Activated CD4-positive, alpha-beta T cell treated with anti-CD3 and anti-CD28 coated beads for 36 hours (primary cell): Measurements from ENCODE around the gene SSBP3. TPM values are rescaled to one million over a fixed set of nuclear protein-coding genes. Genes with fewer than 3 reads are reported as not detected.
A peak's percentile ranks its signal among the peaks of the same experiment; 100 is the strongest.

Source experiments
- ATAC-seq: fragments of 200-7000 bp; cut with Tn5 transposase; one replicate; pipeline ENCODE4 v1.10.0; 2021; ENCODE audit warnings: mild to moderate bottlenecking, moderate library complexity
- CTCF ChIA-PET: fragments of 350-600 bp; sonication (Branson Sonifier 250); formaldehyde crosslinking; loops from one replicate; lab custom pipeline; 2021; ENCODE audit warnings: antibody characterized with exemption; lab: Charles Lee
- POLR2A ChIA-PET: fragments of 350-600 bp; sonication (Branson Sonifier 250); formaldehyde crosslinking; loops from one replicate; lab custom pipeline; 2021; ENCODE audit warnings: antibody characterized with exemption, inconsistent platforms; lab: Charles Lee
- DNase-seq: peaks from one replicate; pipeline ENCODE4 v3.0.0-alpha.2; 2020
- H3K27ac Mint-ChIP-seq: one replicate; pipeline ENCODE4 v1.8.0; 2021; ENCODE audit warnings: mixed read lengths
- H3K27me3 Mint-ChIP-seq: one replicate; pipeline ENCODE4 v1.8.0; 2021; ENCODE audit warnings: mixed read lengths
- H3K36me3 Mint-ChIP-seq: one replicate; pipeline ENCODE4 v1.8.0; 2021; ENCODE audit warnings: low read depth, mixed read lengths
- H3K4me1 Mint-ChIP-seq: one replicate; pipeline ENCODE4 v1.8.0; 2021; ENCODE audit warnings: mixed read lengths
- H3K4me3 Mint-ChIP-seq: one replicate; pipeline ENCODE4 v1.8.0; 2021; ENCODE audit warnings: mild to moderate bottlenecking, moderate library complexity, mixed read lengths
- H3K9me3 Mint-ChIP-seq: one replicate; pipeline ENCODE4 v1.8.0; 2021; ENCODE audit warnings: low read depth, mixed read lengths
- intact Hi-C, 2 experiments: fragments of 100-400 bp; cut with DNase I in 1 of 2; cut with micrococcal nuclease in 1 of 2; formaldehyde crosslinking; loops; one replicate each; pipeline versions ENCODE4 v1.14.2 to v1.15.1; 2022 to 2024; cut with DNase I, micrococcal nuclease
- total RNA-seq, 2 experiments: library from RNA; stranded (reverse); gene quantifications; one replicate each; pipeline ENCODE4 v1.2.3, GENCODE V29; 2021

Gene SSBP3
- total RNA-seq, 2 experiments from 2014 or later, result 40.3 to 64.2 TPM

DNA sequence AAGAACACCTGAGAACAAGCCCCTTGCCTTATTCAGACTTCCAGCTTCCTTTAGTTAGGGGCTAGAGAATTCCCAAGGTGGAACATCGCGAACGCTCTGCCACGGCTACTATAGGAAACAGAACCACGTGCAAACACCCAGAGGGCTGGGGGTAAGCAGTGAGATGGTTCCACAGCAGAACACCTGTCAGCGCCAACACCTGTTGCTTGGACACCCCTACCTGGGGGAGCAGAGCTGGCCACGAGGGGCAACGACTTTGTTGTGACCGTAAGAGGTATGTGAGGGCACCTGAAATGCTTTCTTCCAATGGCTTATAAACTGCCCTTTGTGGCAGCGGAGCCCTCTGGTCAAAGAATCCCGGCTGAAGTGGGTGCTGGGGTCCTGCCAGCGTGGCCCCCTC is 155.5 kb downstream of the SSBP3 start:
- DNase-seq (no peak), ATAC-seq (no peak)
- Mint-ChIP-seq H3K36me3 (peaks cover 4% of the 10 kb centered on the region), H3K4me3 (no peak overlapping the region), H3K9me3 (no peaks in the 10 kb centered on the region), H3K27me3 (no peaks in the 10 kb centered on the region), H3K4me1 (no peaks in the 10 kb centered on the region), H3K27ac (no peak overlapping the region)
- CTCF ChIA-PET, result interaction anchor here (0.6 kb wide), 1 partner anchor 16 kb away, joined by 4 read pairs; no protein-coding TSS in a partner anchor
- POLR2A ChIA-PET, result no interaction called here
- intact Hi-C loops, result no loop called here

DNA sequence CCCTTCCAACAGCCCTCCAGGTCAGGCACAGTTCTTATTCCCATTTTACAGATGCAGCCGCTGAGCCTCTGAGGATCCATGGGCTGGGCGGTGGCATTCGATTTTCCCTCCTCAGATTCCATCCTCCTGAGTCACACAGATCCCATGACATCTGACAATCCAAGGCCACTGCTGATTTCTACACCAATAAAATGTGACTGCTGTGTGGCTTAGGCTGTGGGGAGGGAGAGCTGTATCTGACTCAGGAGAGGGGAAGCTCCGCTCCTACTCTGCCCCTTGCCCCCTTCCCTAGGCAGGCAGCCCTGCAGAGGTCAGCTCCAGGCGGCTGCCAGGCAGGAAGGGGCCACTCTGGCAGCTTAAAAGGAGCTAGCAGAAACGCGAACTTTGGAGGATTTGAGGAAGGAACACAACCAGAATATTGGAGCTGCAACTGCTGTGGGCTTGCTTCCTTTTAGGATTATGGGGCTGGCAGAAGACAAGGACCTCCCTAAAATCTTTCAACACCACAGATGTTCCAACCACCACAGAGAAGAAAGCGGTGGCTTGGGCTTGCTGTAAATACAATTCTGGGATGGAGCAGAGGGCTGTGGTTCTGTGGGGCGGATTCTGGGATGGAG is 156.3 kb downstream of the SSBP3 start:
- CTCF ChIA-PET, result no interaction called here

DNA sequence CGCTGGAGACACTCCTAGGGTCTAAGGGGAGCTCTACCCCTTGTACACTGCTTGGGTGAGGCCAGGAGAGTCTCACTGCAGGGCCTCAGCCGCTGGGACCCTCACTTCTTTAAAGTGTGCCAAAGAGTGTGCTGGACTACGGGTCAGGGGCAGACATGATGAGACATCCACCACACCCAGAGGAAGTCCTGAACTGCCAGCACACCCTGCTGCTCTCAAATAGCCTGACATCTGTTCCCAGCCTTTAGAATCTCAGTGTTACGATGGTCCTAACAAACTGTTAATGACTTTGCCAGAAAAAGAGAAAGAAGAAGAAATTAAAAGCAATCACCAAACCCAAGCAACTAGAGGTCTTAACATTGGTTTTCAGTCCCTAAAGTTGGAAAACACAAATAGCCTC is 157.2 kb downstream of the SSBP3 start:
- intact Hi-C loops, result no loop called here
- H3K9me3 Mint-ChIP-seq, result no peaks in the 10 kb centered on the region
- H3K4me1 Mint-ChIP-seq, result no peaks in the 10 kb centered on the region
- ChIA-PET CTCF (interaction anchor here (0.6 kb wide), 1 partner anchor 84 kb away, joined by 3 read pairs; no protein-coding TSS in a partner anchor), POLR2A (no interaction called here)
- no peaks in the 10 kb centered on the region for H3K27me3 Mint-ChIP-seq
- DNase-seq, result no peak
- H3K27ac Mint-ChIP-seq, result no peak overlapping the region
- H3K4me3 Mint-ChIP-seq, result no peak overlapping the region
- ATAC-seq, result no peak
- peaks cover 4% of the 10 kb centered on the region for H3K36me3 Mint-ChIP-seq

More for the DNA sequence above, 156.3 kb downstream of the SSBP3 start:
- H3K4me1 Mint-ChIP-seq, result no peaks in the 10 kb centered on the region
- no peaks in the 10 kb centered on the region for H3K9me3 Mint-ChIP-seq
- POLR2A ChIA-PET, result interaction anchor here (0.7 kb wide), 1 partner anchor 84 kb away, joined by 3 read pairs; no protein-coding TSS in a partner anchor
- no peak overlapping the region for H3K4me3 Mint-ChIP-seq
- H3K27ac Mint-ChIP-seq, result no peak overlapping the region
- intact Hi-C loops, result no loop called here
- DNase-seq, result no peak
- peaks cover 4% of the 10 kb centered on the region for H3K36me3 Mint-ChIP-seq
- no peaks in the 10 kb centered on the region for H3K27me3 Mint-ChIP-seq
- no peak for ATAC-seq

DNA sequence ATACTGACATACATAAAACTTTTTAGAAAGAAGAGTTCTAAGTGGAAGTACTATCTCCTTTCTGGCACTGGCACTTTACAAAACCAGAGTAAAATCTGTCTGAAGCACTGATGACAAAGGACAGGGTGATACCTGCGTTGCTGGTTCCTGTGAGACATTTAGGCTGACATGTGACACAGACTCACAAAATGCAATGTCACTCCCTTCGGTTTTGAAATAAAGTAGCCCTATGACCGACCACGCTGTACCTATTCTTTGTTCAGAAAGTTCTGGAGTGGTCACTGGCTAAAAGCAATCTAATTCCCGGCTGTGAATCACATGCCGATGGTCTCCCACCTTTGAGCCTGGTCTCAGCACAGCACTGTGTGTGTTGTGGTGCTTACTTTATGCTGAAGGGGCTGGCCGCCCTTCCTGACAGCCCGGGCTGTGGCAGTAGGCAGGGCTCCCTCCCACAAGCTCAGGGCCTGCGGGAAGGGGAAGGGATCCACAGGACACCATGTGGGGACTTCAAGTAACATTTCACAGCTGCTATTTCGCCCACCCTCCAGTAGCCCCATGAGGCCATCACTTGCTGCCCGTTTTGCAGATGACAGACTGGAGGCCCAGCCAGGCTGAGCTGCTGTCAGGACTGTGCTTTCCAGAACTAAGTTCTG is 158.2 kb downstream of the SSBP3 start:
- peaks cover 4% of the 10 kb centered on the region for H3K36me3 Mint-ChIP-seq
- ChIA-PET POLR2A (no interaction called here), CTCF (no interaction called here)
- DNase-seq (no peak), ATAC-seq (no peak)
- no peaks in the 10 kb centered on the region for H3K9me3 Mint-ChIP-seq
- H3K27ac Mint-ChIP-seq, result peak overlapping the region; percentile 42
- no peaks in the 10 kb centered on the region for H3K4me1 Mint-ChIP-seq
- no peak overlapping the region for H3K4me3 Mint-ChIP-seq
- H3K27me3 Mint-ChIP-seq, result no peaks in the 10 kb centered on the region
- intact Hi-C loops, result no loop called here

DNA sequence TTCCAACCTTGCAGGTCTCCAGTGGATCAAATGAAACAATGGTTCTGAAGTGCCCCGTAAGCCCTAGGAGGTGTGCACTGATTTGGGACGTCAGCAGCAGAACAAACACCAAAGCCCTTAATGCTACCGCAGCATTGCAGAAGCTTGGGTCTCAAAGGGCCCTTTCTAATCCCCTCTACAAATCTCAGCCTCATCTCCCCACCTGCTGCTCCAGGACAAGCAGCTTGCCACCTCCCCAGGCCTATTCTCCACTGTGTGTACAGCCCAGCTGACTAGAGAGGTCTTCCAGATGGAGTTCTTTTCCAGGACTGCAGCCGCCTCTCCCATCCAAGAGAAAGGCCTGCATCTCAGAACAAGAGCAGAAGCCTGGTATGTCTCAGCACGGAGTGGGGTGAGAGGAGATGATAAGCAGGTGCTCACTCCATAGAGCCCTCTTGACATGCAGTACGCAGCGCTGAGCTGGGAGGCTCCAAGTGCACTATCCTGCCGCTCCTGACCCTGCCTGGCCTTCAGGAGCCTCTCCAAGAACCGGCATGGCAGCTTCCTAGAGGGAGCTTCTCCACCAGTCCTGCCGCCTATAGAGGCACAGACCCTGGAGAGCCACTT is 160.0 kb downstream of the SSBP3 start:
- ChIA-PET POLR2A (no interaction called here), CTCF (no interaction called here)
- H3K9me3 Mint-ChIP-seq, result no peaks in the 10 kb centered on the region
- DNase-seq (no peak), ATAC-seq (no peak)
- H3K4me1 Mint-ChIP-seq, result no peaks in the 10 kb centered on the region
- no peaks in the 10 kb centered on the region for H3K27me3 Mint-ChIP-seq
- H3K4me3 Mint-ChIP-seq, result no peak overlapping the region
- H3K36me3 Mint-ChIP-seq, result peaks cover 2% of the 10 kb centered on the region
- no peak overlapping the region for H3K27ac Mint-ChIP-seq
- intact Hi-C loops, result no loop called here

DNA sequence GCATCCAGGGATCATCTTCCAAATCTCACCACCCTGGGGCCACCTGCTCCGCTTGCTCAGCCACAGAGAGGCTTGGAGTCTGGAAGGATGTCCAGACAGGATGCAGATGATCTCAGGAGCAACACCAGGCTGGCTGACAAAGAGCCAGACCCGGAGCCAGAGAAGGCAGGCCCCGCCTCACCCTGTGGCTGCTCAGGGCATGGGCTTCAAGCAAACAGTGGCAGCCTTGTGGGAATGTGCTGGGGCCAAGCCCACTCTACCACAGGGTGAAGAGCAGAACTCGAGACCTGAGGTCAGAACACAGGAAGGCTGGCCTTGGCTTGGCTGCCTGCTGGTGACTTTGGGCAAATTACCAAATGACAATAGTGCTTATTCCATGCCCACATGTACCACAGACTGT is 160.7 kb downstream of the SSBP3 start:
- DNase-seq (no peak), ATAC-seq (no peak)
- Mint-ChIP-seq H3K9me3 (no peaks in the 10 kb centered on the region), H3K4me3 (no peak overlapping the region), H3K27ac (no peak overlapping the region), H3K36me3 (peaks cover 2% of the 10 kb centered on the region), H3K27me3 (no peaks in the 10 kb centered on the region), H3K4me1 (no peaks in the 10 kb centered on the region)
- intact Hi-C loops, result no loop called here
- POLR2A ChIA-PET, result no interaction called here
- CTCF ChIA-PET, result no interaction called here

DNA sequence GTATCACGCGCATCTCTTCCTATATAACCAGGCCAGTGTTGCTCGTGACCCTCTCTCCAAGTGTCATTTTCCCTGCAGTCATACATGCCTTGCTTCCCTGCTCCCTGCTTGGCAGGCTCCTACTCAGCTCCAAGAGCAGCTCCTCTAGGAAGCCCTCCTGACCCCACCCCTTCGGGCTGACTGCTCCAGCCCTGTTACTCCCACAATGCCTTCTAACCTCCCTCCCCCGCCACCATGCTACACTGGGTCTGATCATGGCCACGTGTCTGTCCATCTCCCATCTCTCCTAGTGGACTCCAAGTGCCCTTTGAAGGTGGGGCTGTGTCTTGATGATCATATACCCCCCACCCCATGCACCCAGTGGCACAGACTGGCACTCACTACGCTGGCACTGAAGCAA is 161.5 kb downstream of the SSBP3 start:
- ATAC-seq (no peak), DNase-seq (no peak)
- no peaks in the 10 kb centered on the region for H3K9me3 Mint-ChIP-seq
- no peak overlapping the region for H3K4me3 Mint-ChIP-seq
- no peak overlapping the region for H3K27ac Mint-ChIP-seq
- CTCF ChIA-PET, result no interaction called here
- intact Hi-C loops, result no loop called here
- H3K27me3 Mint-ChIP-seq, result no peaks in the 10 kb centered on the region
- POLR2A ChIA-PET, result no interaction called here
- no peaks in the 10 kb centered on the region for H3K4me1 Mint-ChIP-seq
- H3K36me3 Mint-ChIP-seq, result peaks cover 2% of the 10 kb centered on the region

DNA sequence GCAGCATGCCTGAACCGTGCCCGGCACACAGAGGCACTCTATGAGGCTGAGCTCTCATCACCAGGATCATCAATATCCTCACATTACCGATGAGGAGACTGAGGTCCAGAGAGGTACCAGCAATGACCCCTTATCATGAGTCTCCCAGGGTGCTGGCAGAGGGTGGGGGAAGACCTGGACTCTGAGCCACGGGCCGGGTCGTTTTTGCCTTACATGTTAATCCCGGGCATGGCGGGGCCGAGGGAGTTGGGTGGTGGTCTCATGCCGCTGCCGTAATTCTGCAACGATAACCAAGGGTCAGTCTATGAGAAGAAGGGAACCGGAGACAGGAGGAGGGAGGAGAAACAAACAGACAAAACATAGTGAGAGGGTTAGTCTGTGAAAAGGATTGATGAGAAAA is 163.2 kb downstream of the SSBP3 start:
- H3K36me3 Mint-ChIP-seq, result peaks cover 3% of the 10 kb centered on the region
- ATAC-seq (no peak), DNase-seq (no peak)
- ChIA-PET CTCF (no interaction called here), POLR2A (no interaction called here)
- H3K9me3 Mint-ChIP-seq, result no peaks in the 10 kb centered on the region
- no peak overlapping the region for H3K4me3 Mint-ChIP-seq
- H3K27ac Mint-ChIP-seq, result no peak overlapping the region
- intact Hi-C loops, result no loop called here
- H3K27me3 Mint-ChIP-seq, result no peaks in the 10 kb centered on the region
- H3K4me1 Mint-ChIP-seq, result no peaks in the 10 kb centered on the region

DNA sequence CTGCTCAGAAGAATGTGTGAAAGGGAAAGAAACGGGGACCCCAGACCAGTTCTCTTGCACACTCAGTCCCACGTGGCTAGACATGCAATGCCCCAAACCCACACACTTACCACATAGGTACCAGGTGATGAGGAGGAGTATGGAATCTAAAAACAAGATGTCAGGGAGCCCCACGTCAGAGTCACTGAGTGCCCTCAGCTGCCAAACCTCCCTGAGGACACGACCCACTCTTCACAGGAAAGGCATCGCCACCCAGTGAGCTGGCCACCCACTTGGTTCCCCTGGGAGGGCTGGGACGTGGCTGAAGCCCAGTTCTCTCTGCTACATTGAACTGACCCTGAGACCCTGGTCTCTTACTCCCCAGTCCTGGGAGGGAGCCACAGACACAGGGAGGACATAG is 164.8 kb downstream of the SSBP3 start:
- POLR2A ChIA-PET, result no interaction called here
- no peaks in the 10 kb centered on the region for H3K9me3 Mint-ChIP-seq
- DNase-seq, result no peak
- H3K4me1 Mint-ChIP-seq, result no peaks in the 10 kb centered on the region
- no peak overlapping the region for H3K27ac Mint-ChIP-seq
- peaks cover 10% of the 10 kb centered on the region for H3K36me3 Mint-ChIP-seq
- intact Hi-C loops, result no loop called here
- CTCF ChIA-PET, result no interaction called here
- ATAC-seq, result no peak
- no peak overlapping the region for H3K4me3 Mint-ChIP-seq
- no peaks in the 10 kb centered on the region for H3K27me3 Mint-ChIP-seq

DNA sequence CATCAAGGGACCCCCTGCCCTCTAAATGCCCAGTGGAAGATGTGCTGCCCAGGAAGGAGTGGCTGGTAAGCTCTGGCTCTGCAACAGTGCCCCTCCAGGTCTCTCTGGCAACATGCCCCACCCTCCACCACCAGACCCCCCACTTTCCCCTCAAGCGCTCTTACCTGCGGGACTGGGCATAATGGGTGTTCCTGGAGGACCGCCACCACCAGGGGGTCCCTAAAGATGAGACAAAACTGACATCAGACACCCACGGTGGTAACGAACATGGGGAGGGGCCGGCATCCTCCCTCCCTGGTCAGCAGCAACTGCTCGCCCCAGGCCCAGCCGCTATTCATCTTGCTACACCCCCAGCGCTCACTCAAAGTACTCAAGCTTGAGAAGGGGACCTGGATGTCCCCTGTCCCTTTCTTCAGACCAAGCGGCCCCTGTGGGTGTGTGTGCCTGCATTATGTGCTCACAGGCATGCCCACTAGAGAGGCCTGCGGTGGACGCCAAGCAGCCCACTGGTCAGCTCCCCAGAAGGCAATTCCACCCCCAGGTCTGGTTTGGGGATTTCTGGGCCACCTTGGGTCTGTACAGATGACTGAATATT is 165.4 kb downstream of the SSBP3 start:
- DNase-seq, result no peak
- Mint-ChIP-seq H3K4me3 (no peak overlapping the region), H3K27ac (no peak overlapping the region), H3K36me3 (peaks cover 10% of the 10 kb centered on the region), H3K27me3 (no peaks in the 10 kb centered on the region), H3K9me3 (no peaks in the 10 kb centered on the region), H3K4me1 (no peaks in the 10 kb centered on the region)
- ChIA-PET CTCF (no interaction called here), POLR2A (no interaction called here)
- no peak for ATAC-seq
- intact Hi-C loops, result no loop called here

DNA sequence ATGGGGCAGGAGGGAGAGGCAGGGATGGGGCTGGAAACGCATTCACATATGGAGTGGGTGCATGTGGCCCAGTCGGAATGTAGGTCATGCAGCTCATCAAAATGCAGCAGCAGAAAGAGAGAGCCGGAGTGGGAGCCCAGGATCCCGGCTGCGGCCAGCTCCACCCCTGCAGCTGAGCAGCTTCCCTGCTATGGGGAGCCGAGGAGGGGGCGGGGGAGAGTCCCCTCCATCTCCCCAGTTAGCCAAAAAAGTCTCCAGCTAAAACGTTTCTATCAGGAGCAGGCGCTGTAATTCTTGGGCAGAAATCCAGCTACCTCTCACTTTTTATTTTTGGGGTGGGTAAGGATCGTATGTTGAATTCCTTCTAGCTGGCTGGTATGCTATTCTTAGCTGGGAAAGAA is 166.6 kb downstream of the SSBP3 start:
- ChIA-PET POLR2A (no interaction called here), CTCF (no interaction called here)
- H3K36me3 Mint-ChIP-seq, result peaks cover 10% of the 10 kb centered on the region
- DNase-seq, result no peak
- no peaks in the 10 kb centered on the region for H3K4me1 Mint-ChIP-seq
- H3K9me3 Mint-ChIP-seq, result no peaks in the 10 kb centered on the region
- no peaks in the 10 kb centered on the region for H3K27me3 Mint-ChIP-seq
- H3K4me3 Mint-ChIP-seq, result no peak overlapping the region
- H3K27ac Mint-ChIP-seq, result no peak overlapping the region
- intact Hi-C loops, result no loop called here
- ATAC-seq, result no peak

DNA sequence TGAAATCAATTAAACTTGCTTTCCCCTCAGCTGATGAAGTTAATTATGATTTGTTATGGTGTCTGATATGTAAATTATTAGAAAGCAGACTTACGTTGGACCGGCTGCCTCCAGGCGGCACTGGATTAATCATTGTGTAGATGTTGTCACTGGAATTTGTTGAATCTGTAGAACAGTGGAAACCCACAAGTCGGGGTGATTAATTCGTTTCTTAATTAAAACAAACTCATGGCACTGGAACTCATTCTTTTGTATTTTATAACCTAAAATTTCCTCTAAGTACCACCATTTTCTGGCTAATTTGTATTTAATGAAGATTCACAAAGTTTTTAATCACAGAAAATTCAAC is 167.2 kb downstream of the SSBP3 start:
- DNase-seq (no peak), ATAC-seq (no peak)
- H3K27me3 Mint-ChIP-seq, result no peaks in the 10 kb centered on the region
- no peak overlapping the region for H3K4me3 Mint-ChIP-seq
- H3K4me1 Mint-ChIP-seq, result no peaks in the 10 kb centered on the region
- H3K27ac Mint-ChIP-seq, result no peak overlapping the region
- H3K36me3 Mint-ChIP-seq, result peaks cover 10% of the 10 kb centered on the region
- intact Hi-C loops, result no loop called here
- H3K9me3 Mint-ChIP-seq, result no peaks in the 10 kb centered on the region
- CTCF ChIA-PET, result no interaction called here
- POLR2A ChIA-PET, result no interaction called here
